Heart right ventricle (tissue), 16 donors: Measurements from ENCODE around the gene NGDN. TPM values are rescaled to one million over a fixed set of nuclear protein-coding genes. Genes with fewer than 3 reads are reported as not detected.
A peak's percentile ranks its signal among the peaks of the same experiment; 100 is the strongest.

Source experiments
- ATAC-seq, 8 donors: fragments of 200-7000 bp; cut with Tn5 transposase; one replicate each; pipeline ENCODE4 v1.9.1; 2020; ENCODE audit warnings: mild to moderate bottlenecking in 8 of 8, moderate library complexity in 8 of 8, moderate number of reproducible peaks in 1 of 8
- DNase-seq, 2 donors: peaks; one replicate each; pipeline ENCODE4 v3.0.0-alpha.2; 2020
- H3K27ac ChIP-seq, 10 donors: fragments of 200-600 bp; sonication (generic) in 2 of 10; one replicate each; pipeline versions ENCODE4 v1.5.0 to v1.8.0; 2020 to 2022; ENCODE audit warnings: mild to moderate bottlenecking in 3 of 10
- H3K27me3 ChIP-seq, 7 donors: fragments of 200-600 bp; one replicate each; pipeline ENCODE4 v1.8.0; 2021 to 2022; ENCODE audit warnings: mild to moderate bottlenecking in 2 of 7
- H3K36me3 ChIP-seq, 9 donors: fragments of 200-600 bp; sonication (generic) in 1 of 9; one replicate each; pipeline versions ENCODE4 v1.5.0 to v1.8.0; 2020 to 2022; ENCODE audit warnings: mild to moderate bottlenecking in 2 of 9
- H3K4me1 ChIP-seq, 9 donors: fragments of 200-600 bp; sonication (generic) in 1 of 9; one replicate each; pipeline versions ENCODE4 v1.5.0 to v1.8.0; 2020 to 2022; ENCODE audit warnings: mild to moderate bottlenecking in 4 of 9
- H3K4me3 ChIP-seq, 10 donors: fragments of 200-600 bp; sonication (generic) in 2 of 10; one replicate each; pipeline versions ENCODE4 v1.5.0 to v1.8.0; 2020 to 2022; ENCODE audit warnings: mild to moderate bottlenecking in 7 of 10, moderate library complexity in 2 of 10
- H3K9me3 ChIP-seq, 11 donors: fragments of 200-600 bp in 10 of 11; sonication (generic) in 2 of 11; one replicate each; pipeline versions ENCODE4 v1.5.0 to v1.8.0; 2013 to 2022; ENCODE audit warnings: mild to moderate bottlenecking in 2 of 11, control low read depth in 1 of 11, moderate library complexity in 1 of 11
- CTCF ChIP-seq, 9 donors: fragments of 200-600 bp; sonication (generic) in 2 of 9; IDR thresholded peaks; one replicate each; pipeline versions ENCODE4 v1.5.0 to v1.8.0; 2021 to 2022; ENCODE audit warnings: antibody characterized with exemption in 9 of 9, mild to moderate bottlenecking in 5 of 9, moderate library complexity in 1 of 9
- WGBS, 2 donors: extraction: QIAGEN DNeasy Blood & Tissue Kit; methylation state at CpG; one replicate each; pipeline ENCODE4 v1.1.7; 2013; ENCODE audit warnings: inconsistent platforms in 1 of 2; 5-methylcytosine and 5-hydroxymethylcytosine counted together
- intact Hi-C, 10 donors: fragments of 100-400 bp; cut with DNase I; formaldehyde crosslinking; loops; one replicate each; pipeline versions ENCODE4 v1.11.1 to v1.14.2; 2022
- polyA plus RNA-seq, 2 donors: library from polyadenylated mRNA; stranded (reverse); fragments of 200-250 nt; gene quantifications; one replicate each; pipeline ENCODE4 v1.2.3, GENCODE V29; 2013
- total RNA-seq, 10 donors: library from RNA; stranded (reverse); fragmentation: NEBNext Ultra II Directional in 3 of 10; extraction: Animal tissue kit (Norgen Biotek cat#: 25700) in 3 of 10; gene quantifications; one replicate each; pipeline versions ENCODE4 v1.2.1 to v1.2.4, GENCODE V29; 2021 to 2023
- donor health status: Arrhythmogenic right ventricular cardiomyopathy.
- donor health status: ischemic (EF 13 %, LVEDD 7.1; RV severe dilation, severe dysfunction).
- donor health status: healthy with polysubstance abuse.
- donor health status: DM: no; HTN: yes; CAD: no.
- donor health status: DM: no; HTN: no; CAD: no.
- donor health status: ischemic (EF 25% LVEDD 6.9; RV normal size, moderate dysfunction).
- donor health status: ischemic (EF 25% LVEDD 5.7; RV mildly dilated, moderate dysfunction).
- donor health status: healthy.
- donor health status: DM: yes; HTN: yes; CAD: no.
- donor health status: Ischemic cardiomyopathy.
- donor health status: ischemic (EF 35%, LVEDD 5.7; RV mildly dilated, moderate dysfunction).
- donor health status: nonischemic (EF 11% LVEDD 7.7; RV severe dilation, severe dysfunction).
- donor health status: DM: yes; HTN: yes; CAD: no.
- donor health status: PGD.
- donor health status: ischemic (EF 29% LVEDD 5.4; RV normal size, mild dysfunction).
- donor health status: nonischemic (EF 23%, LVEDD 6.1; RV moderate dilation, normal function).

Gene NGDN
- total and polyA plus RNA-seq, 12 donors: 14.4 to 40.5 (median 17.9) TPM

- H3K4me3 ChIP-seq: no peak overlapping the region
- TF ChIP-seq CTCF (IDR thresholded peaks at IDR 0.05): no peak
- intact Hi-C loops: loop anchor here in 6 of 10 donors (5.0 to 10.0 kb wide), 3 partner anchors 140 to 157 kb away; partner anchors contain the start of genes PABPN1 (in 6 of the 6) and BCL2L2 (in 1 of the 6)
Observed at GRCh38 chr14:23464700-23465099, 4.8 kb upstream of the NGDN start.

DNA sequence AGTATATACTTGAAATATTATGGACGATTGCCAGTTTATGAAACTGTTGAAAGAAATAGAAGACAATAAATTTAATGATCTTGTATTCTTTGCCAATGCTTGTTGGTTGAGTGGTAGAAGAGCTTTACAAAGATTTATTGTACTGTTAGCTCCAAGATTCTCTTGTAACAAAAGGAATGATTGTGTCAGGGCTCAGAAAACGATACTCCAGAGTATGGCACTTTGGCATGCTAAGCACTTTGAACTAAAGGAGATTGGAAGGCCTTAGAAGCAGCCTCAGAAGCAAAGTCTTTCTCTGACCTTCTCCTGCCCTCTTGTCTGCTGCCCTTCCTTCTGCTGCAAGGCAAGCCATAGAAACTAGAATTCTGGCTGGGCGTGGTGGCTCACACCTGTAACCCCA is 4.2 kb upstream of the NGDN start:
- DNase-seq (no peak), ATAC-seq (no peak)
- no peaks in the 10 kb centered on the region for H3K36me3 ChIP-seq
- 77 to 80% methylated on average over 3 of the region's 3 CpGs for WGBS, 2 donors
- H3K4me1 ChIP-seq: peaks cover 0 to 10% (median 4%) of the 10 kb centered on the region in 9 donors
- no peaks in the 10 kb centered on the region for H3K9me3 ChIP-seq
- H3K27ac ChIP-seq: no peak overlapping the region
- intact Hi-C loops: loop anchor here in 6 of 10 donors (5.0 to 10.0 kb wide), 3 partner anchors 140 to 158 kb away; partner anchors contain the start of genes PABPN1 (in 6 of the 6) and BCL2L2 (in 1 of the 6)
- peaks cover 0 to 4% (median 0%) of the 10 kb centered on the region in 7 donors for H3K27me3 ChIP-seq
- TF ChIP-seq CTCF (IDR thresholded peaks at IDR 0.05): no peak
- no peak overlapping the region for H3K4me3 ChIP-seq

More at GRCh38 chr14:23464700-23465099, 4.8 kb upstream of the NGDN start:
- no peaks in the 10 kb centered on the region for H3K36me3 ChIP-seq
- no peak overlapping the region for H3K27ac ChIP-seq
- H3K27me3 ChIP-seq: peaks cover 0 to 4% (median 0%) of the 10 kb centered on the region in 7 donors
- ATAC-seq: no peak
- H3K9me3 ChIP-seq: no peaks in the 10 kb centered on the region
- DNase-seq: no peak
- peaks cover 0 to 7% (median 0%) of the 10 kb centered on the region in 9 donors for H3K4me1 ChIP-seq

- peak overlapping the region; percentile 63 to 92 (median 81) for H3K27ac ChIP-seq
- TF ChIP-seq CTCF (IDR thresholded peaks at IDR 0.05): no peak
- H3K4me3 ChIP-seq: peak overlapping the region; percentile 35 to 92 (median 64)
- peaks cover 0 to 15% (median 10%) of the 10 kb centered on the region in 9 donors for H3K4me1 ChIP-seq
- no peaks in the 10 kb centered on the region for H3K9me3 ChIP-seq
- intact Hi-C loops: loop anchor here in 8 of 10 donors (1.0 to 10.0 kb wide), 6 partner anchors 86 to 161 kb away; partner anchors contain the start of genes PABPN1 (in 7 of the 8) and BCL2L2 (in 1 of the 8)
- ATAC-seq (peak in 7 of 8 donors; percentile 0 to 48 (median 12)), DNase-seq (no peak)
- H3K36me3 ChIP-seq: peaks cover 0 to 32% (median 24%) of the 10 kb centered on the region in 9 donors
- no peaks in the 10 kb centered on the region for H3K27me3 ChIP-seq
- 59 to 70% methylated on average over 15 of the region's 15 CpGs for WGBS, 2 donors
Observed at GRCh38 chr14:23468704-23469126, 788 bp upstream of the NGDN start.

- DNase-seq (no peak), ATAC-seq (peak in 1 of 8 donors; percentile 4)
- 2 to 4% methylated on average over 11 of the region's 11 CpGs for WGBS, 2 donors
- H3K36me3 ChIP-seq: peaks cover 0 to 44% (median 28%) of the 10 kb centered on the region in 9 donors
- H3K27ac ChIP-seq: peak overlapping the region in 9 of 10 donors; percentile 46 to 92 (median 80)
- no peak for TF ChIP-seq CTCF (IDR thresholded peaks at IDR 0.05)
- no peaks in the 10 kb centered on the region for H3K27me3 ChIP-seq
- peak overlapping the region; percentile 64 to 93 (median 82) for H3K4me3 ChIP-seq
- H3K4me1 ChIP-seq: peaks cover 0 to 15% (median 10%) of the 10 kb centered on the region in 9 donors
- intact Hi-C loops: loop anchor here in 8 of 10 donors (1.0 to 10.0 kb wide), 6 partner anchors 85 to 163 kb away; partner anchors contain the start of genes PABPN1 (in 7 of the 8) and BCL2L2 (in 1 of the 8)
- no peaks in the 10 kb centered on the region for H3K9me3 ChIP-seq
Observed at GRCh38 chr14:23469906-23470403, 452 bp downstream of the NGDN start.
